Measurements from ENCODE around the gene AKAP6.
A peak's percentile ranks its signal among the peaks of the same experiment; 100 is the strongest.

Gene AKAP6

GRCh38 chr14:32330351-32331111 is 1.4 kb downstream of the AKAP6 start:
- no peak for DNase-seq

GRCh38 chr14:32331206-32331605 is 2.1 kb downstream of the AKAP6 start:
- DNase-seq = no peak

- DNase-seq = no peak
These were observed 3.6 kb downstream of the AKAP6 start for GRCh38 chr14:32332415-32333316.

- DNase-seq = no peak
These were observed 7.6 kb downstream of the AKAP6 start for GRCh38 chr14:32336702-32337101.

GRCh38 chr14:32337759-32338158 is 8.7 kb downstream of the AKAP6 start:
- DNase-seq = no peak

- no peak for DNase-seq
These were observed 10.1 kb downstream of the AKAP6 start for GRCh38 chr14:32339188-32339587.

GRCh38 chr14:32341947-32342846 is 13.1 kb downstream of the AKAP6 start:
- no peak for DNase-seq

GRCh38 chr14:32342847-32343194 is 13.7 kb downstream of the AKAP6 start:
- DNase-seq = no peak

- no peak for DNase-seq
These were observed 14.9 kb downstream of the AKAP6 start for GRCh38 chr14:32343926-32344430.

GRCh38 chr14:32345311-32345791 is 16.3 kb downstream of the AKAP6 start:
- DNase-seq = no peak

- no peak for DNase-seq
These were observed 20.2 kb downstream of the AKAP6 start for GRCh38 chr14:32349322-32349721.

- no peak for DNase-seq
These were observed 20.9 kb downstream of the AKAP6 start for GRCh38 chr14:32350020-32350419.

- no peak for DNase-seq
These were observed 23.5 kb downstream of the AKAP6 start for GRCh38 chr14:32352631-32353030.

GRCh38 chr14:32354716-32355115 is 25.6 kb downstream of the AKAP6 start:
- DNase-seq = no peak

- DNase-seq = peak; percentile 46
These were observed 29.7 kb downstream of the AKAP6 start for GRCh38 chr14:32358781-32359180.

GRCh38 chr14:32361674-32362073 is 32.6 kb downstream of the AKAP6 start:
- DNase-seq = no peak

GRCh38 chr14:32363761-32364160 is 34.7 kb downstream of the AKAP6 start:
- no peak for DNase-seq

- no peak for DNase-seq
These were observed 35.8 kb downstream of the AKAP6 start for GRCh38 chr14:32364941-32365340.

- DNase-seq = peak; percentile 26
These were observed 37.3 kb downstream of the AKAP6 start for GRCh38 chr14:32366256-32366879.

- no peak for DNase-seq
These were observed 37.9 kb downstream of the AKAP6 start for GRCh38 chr14:32366986-32367385.

- no peak for DNase-seq
These were observed 38.4 kb downstream of the AKAP6 start for GRCh38 chr14:32367516-32367915.

GRCh38 chr14:32368107-32368506 is 39.0 kb downstream of the AKAP6 start:
- peak; percentile 7 for DNase-seq

Data from NCI-H82 (cell line).